ENCODE results near the gene SRCIN1.
A peak's percentile ranks its signal among the peaks of the same experiment; 100 is the strongest.

The SRCIN1 gene

GRCh38 chr17:38571833-38572668, 33.7 kb downstream of the SRCIN1 start:
- TF ChIP-seq, protein P1, sequence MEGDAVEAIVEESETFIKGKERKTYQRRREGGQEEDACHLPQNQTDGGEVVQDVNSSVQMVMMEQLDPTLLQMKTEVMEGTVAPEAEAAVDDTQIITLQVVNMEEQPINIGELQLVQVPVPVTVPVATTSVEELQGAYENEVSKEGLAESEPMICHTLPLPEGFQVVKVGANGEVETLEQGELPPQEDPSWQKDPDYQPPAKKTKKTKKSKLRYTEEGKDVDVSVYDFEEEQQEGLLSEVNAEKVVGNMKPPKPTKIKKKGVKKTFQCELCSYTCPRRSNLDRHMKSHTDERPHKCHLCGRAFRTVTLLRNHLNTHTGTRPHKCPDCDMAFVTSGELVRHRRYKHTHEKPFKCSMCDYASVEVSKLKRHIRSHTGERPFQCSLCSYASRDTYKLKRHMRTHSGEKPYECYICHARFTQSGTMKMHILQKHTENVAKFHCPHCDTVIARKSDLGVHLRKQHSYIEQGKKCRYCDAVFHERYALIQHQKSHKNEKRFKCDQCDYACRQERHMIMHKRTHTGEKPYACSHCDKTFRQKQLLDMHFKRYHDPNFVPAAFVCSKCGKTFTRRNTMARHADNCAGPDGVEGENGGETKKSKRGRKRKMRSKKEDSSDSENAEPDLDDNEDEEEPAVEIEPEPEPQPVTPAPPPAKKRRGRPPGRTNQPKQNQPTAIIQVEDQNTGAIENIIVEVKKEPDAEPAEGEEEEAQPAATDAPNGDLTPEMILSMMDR (IDR thresholded peaks at IDR 0.05; ENCODE audit: insufficient read depth, missing control alignments) = no peak
- DNase-seq (ENCODE audit: insufficient read length, low spot score) (no peak), FAIRE-seq (no peak)

GRCh38 chr17:38569701-38570512, 35.8 kb downstream of the SRCIN1 start:
- FAIRE-seq (no peak), DNase-seq (ENCODE audit: insufficient read length, low spot score) (no peak)
- TF ChIP-seq, protein P1 (IDR thresholded peaks at IDR 0.05; ENCODE audit: insufficient read depth, missing control alignments) = no peak

DNA sequence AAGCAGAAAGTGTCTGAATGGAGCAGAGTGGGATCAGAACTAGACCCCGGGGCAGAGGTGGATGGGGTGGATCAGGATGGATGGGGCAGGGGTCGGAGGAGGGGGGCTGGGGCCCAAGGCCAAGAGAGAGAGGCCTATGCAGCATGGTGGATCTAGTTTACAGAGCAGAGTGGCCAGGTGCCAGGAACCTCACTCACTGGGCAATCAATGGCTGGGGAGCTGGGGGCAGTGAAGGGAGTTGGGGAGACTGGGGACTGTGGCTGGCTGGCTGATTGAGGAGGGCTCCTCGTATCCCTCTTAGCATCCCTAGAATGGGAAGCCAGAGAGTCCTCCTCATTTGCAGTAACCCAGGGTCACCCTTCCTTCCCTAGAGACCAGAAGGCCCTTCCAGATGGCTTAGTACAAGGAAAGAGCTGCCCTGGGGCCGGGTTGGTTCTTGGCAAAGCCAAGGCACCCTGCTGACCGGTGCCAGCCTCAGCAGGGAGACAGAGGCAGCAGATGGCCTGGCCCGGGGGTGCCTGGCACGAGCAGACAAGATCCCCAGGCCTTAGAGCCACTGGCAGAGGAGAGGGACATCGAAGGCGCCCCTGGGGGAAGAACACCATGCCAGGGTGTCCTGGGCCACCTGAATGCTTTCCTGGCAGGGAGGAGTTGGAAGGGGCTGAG, 36.8 kb downstream of the SRCIN1 start:
- TF ChIP-seq, protein P1 (IDR thresholded peaks at IDR 0.05; ENCODE audit: insufficient read depth, missing control alignments) = no peak
- FAIRE-seq (no peak), DNase-seq (ENCODE audit: insufficient read length, low spot score) (no peak)

DNA sequence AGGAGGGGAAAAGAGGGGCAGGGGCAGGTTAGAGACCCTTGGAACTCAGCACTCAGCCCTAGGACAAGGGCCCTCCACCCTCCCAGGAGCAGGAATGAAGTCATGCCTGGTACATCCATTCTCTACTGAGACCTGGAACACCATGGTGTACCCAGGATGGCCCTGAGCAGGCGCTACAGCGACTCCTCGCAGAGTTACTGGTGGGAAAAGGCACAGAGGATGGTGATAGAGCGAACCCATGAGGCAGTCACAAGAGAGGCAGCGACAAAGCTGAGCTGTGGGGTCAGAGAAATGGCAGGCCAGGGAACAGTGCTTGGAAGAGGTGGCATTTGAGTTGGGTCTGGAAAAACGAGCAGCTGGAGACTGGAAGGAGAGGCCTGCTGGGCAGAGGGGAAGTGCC, 37.5 kb downstream of the SRCIN1 start:
- DNase-seq (ENCODE audit: insufficient read length, low spot score) (no peak), FAIRE-seq (no peak)
- TF ChIP-seq, protein P1 (IDR thresholded peaks at IDR 0.05; ENCODE audit: insufficient read depth, missing control alignments) = peak; percentile 5

GRCh38 chr17:38567350-38567749, 38.4 kb downstream of the SRCIN1 start:
- no peak for FAIRE-seq
- TF ChIP-seq, protein P1 (IDR thresholded peaks at IDR 0.05; ENCODE audit: insufficient read depth, missing control alignments) = no peak
- no peak for DNase-seq (ENCODE audit: insufficient read length, low spot score)

DNA sequence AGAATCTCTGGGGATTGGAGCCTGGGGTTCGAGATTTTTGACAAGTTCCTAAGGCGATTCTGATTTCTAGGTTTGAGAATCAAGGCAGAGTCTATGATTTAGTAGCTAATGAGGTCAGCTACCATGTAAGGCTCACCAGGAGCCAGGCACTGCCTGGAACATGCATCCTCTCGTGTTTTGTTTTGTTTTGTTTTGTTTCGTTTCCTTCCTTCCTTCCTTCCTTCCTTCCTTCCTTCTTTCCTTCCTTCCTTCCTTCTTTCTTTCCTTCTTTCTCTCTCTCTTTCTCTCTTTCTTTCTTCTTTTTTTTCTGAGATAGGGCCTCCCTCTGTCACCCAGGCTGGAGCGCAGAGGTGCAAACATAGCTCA, 39.1 kb downstream of the SRCIN1 start:
- DNase-seq (ENCODE audit: insufficient read length, low spot score) (no peak), FAIRE-seq (no peak)
- TF ChIP-seq, protein P1 (IDR thresholded peaks at IDR 0.05; ENCODE audit: insufficient read depth, missing control alignments) = no peak
